K562 (cell line): ENCODE data around the gene TFEB. TPM values are rescaled to one million over a fixed set of nuclear protein-coding genes. Genes with fewer than 3 reads are reported as not detected.
A peak's percentile ranks its signal among the peaks of the same experiment; 100 is the strongest.

Experiments used
- ATF4 ChIP-seq: fragments of 450-650 bp; formaldehyde crosslinking; IDR thresholded peaks from 2 replicates; pipeline ENCODE4 v1.4.0; 2022; ENCODE audit warnings: mild to moderate bottlenecking, moderate library complexity
- CREB3L1 ChIP-seq: fragments of 450-650 bp; IDR thresholded peaks from 2 replicates; pipeline ENCODE4 v1.6.1; 2014; ENCODE audit warnings: low read depth, mild to moderate bottlenecking, moderate library complexity, borderline replicate concordance
- DMBX1 ChIP-seq: fragments of 250-450 bp; sonication (Bioruptor Pico); IDR thresholded peaks from 2 replicates; pipeline ENCODE4 v1.8.0; 2022; ENCODE audit warnings: inconsistent platforms, mild to moderate bottlenecking, moderate library complexity, borderline replicate concordance
- GATA2 ChIP-seq: sonication (generic); formaldehyde crosslinking; IDR thresholded peaks from 2 replicates; pipeline ENCODE4 v1.4.0; 2020; ENCODE audit warnings: mild to moderate bottlenecking, missing genetic modification reagents
- MIER1 ChIP-seq: fragments of 450-650 bp; IDR thresholded peaks from 2 replicates; pipeline ENCODE4 v1.6.1; 2016; ENCODE audit warnings: antibody characterized with exemption, mild to moderate bottlenecking, low read depth
- SP2 ChIP-seq: IDR thresholded peaks from 2 replicates; pipeline ENCODE4 v1.6.1; 2011; ENCODE audit warnings: mild to moderate bottlenecking, low read depth, low read length, moderate library complexity; ENCODE audit not compliant: poor library complexity, severe bottlenecking; ENCODE audit errors: extremely low read depth
- ZBTB12 ChIP-seq: fragments of 250-450 bp; sonication (Bioruptor Pico); IDR thresholded peaks from 2 replicates; pipeline ENCODE4 v1.4.0; 2020
- ZBTB40 ChIP-seq, 2 experiments: fragments of 450-650 bp in 1 of 2; sonication (generic) in 1 of 2; formaldehyde crosslinking in 1 of 2; IDR thresholded peaks; 2 replicates each; pipeline versions ENCODE4 v1.7.1 to v1.9.0; 2016 to 2022; ENCODE audit warnings: inconsistent platforms in 1 of 2, mild to moderate bottlenecking in 1 of 2, missing genetic modification reagents in 1 of 2
- polyA plus RNA-seq, 8 experiments: library from polyadenylated mRNA; depleted of rRNA in 4 of 8; stranded (reverse) in 5 of 8; unstranded in 3 of 8; fragments of >200 nt; fragmentation: Nextera tagmentation in 2 of 8; fragmentation: Illumina TruSeq in 1 of 8; extraction: Ambion mirVana in 2 of 8; extraction: Trizol in 1 of 8; gene quantifications; 2 replicates each; pipeline versions ENCODE4 v1.2.1 to v1.2.3, GENCODE V29; 2011 to 2014; ENCODE audit warnings: inconsistent platforms in 1 of 8, missing spikeins in 1 of 8
- total RNA-seq, 7 experiments: library from RNA; depleted of rRNA in 6 of 7; stranded (reverse); fragments of >200 nt in 6 of 7; fragmentation: Illumina TruSeq in 2 of 7; extraction: Trizol in 2 of 7; gene quantifications; 2 replicates each; pipeline versions ENCODE4 v1.2.1 to v1.2.3, GENCODE V29; 2011 to 2021; ENCODE audit warnings: low replicate concordance in 1 of 7
- TF ChIP-seq, protein P1 (sequence below): sonication (generic); formaldehyde crosslinking; IDR thresholded peaks from 2 replicates; pipeline ENCODE4 v1.8.0; 2023; ENCODE audit warnings: mild to moderate bottlenecking, missing genetic modification reagents
- TF ChIP-seq, protein P2 (sequence below): sonication (generic); formaldehyde crosslinking; IDR thresholded peaks from 2 replicates; pipeline ENCODE4 v1.9.0; 2022; ENCODE audit warnings: mild to moderate bottlenecking, missing genetic modification reagents

The TFEB gene
- total and polyA plus RNA-seq, 9 of the 15 experiments (the other 6 are each of a cell fraction or from before 2014, with no cell fraction given) = 0.04 to 4.7 (median 2.0) TPM

GRCh38 chr6:41735427-41736185 is at the start of gene TFEB (continued):
- TF ChIP-seq CREB3L1 = peak; percentile 92
- TF ChIP-seq, protein P1, sequence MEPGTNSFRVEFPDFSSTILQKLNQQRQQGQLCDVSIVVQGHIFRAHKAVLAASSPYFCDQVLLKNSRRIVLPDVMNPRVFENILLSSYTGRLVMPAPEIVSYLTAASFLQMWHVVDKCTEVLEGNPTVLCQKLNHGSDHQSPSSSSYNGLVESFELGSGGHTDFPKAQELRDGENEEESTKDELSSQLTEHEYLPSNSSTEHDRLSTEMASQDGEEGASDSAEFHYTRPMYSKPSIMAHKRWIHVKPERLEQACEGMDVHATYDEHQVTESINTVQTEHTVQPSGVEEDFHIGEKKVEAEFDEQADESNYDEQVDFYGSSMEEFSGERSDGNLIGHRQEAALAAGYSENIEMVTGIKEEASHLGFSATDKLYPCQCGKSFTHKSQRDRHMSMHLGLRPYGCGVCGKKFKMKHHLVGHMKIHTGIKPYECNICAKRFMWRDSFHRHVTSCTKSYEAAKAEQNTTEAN = no peak
- TF ChIP-seq ZBTB40 (IDR thresholded peaks at IDR 0.05) = peak; percentile 60; the same call in 1 of the 2 replicates
- TF ChIP-seq ZBTB40 (CRISPR knock-in tag; IDR thresholded peaks at IDR 0.05) = no peak
- TF ChIP-seq DMBX1 (CRISPR knock-in tag) = peak; percentile 89
- TF ChIP-seq, protein P2, sequence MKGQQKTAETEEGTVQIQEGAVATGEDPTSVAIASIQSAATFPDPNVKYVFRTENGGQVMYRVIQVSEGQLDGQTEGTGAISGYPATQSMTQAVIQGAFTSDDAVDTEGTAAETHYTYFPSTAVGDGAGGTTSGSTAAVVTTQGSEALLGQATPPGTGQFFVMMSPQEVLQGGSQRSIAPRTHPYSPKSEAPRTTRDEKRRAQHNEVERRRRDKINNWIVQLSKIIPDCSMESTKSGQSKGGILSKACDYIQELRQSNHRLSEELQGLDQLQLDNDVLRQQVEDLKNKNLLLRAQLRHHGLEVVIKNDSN (CRISPR knock-in tag) = peak; percentile 51
- TF ChIP-seq GATA2 (CRISPR knock-in tag) = peak; percentile 29; the same call in 1 of the 2 replicates
- TF ChIP-seq ATF4 (CRISPR knock-in tag) = 0 out of 2 replicates have a peak, but pooled peaks have one; percentile 31
- peak; percentile 36 for TF ChIP-seq SP2
- TF ChIP-seq ZBTB12 (CRISPR knock-in tag) = no peak
- no peak for TF ChIP-seq MIER1
